Activated T-cell treated with anti-CD3 and anti-CD28 coated beads for 4 hours (primary cell): ENCODE results near the gene LRRC45.

Source experiments
- DNase-seq: peaks from one replicate; pipeline ENCODE4 v3.0.0-alpha.2; 2020

LRRC45 gene

GRCh38 chr17:82065638-82066303, 42.7 kb downstream of the LRRC45 start, which contains the start of gene DUS1L:
Gene DUS1L, minus strand, starts transcription at chr17:82065804. Its CDS starts 745 bp downstream, at chr17:82065059.
- DNase-seq = peak; percentile 58

- no peak for DNase-seq
These were observed 47.5 kb downstream of the LRRC45 start for GRCh38 chr17:82070611-82071010.

- DNase-seq = no peak
These were observed 49.7 kb downstream of the LRRC45 start for GRCh38 chr17:82072827-82073226.

- DNase-seq = no peak
These were observed 50.3 kb downstream of the LRRC45 start for GRCh38 chr17:82073446-82073845.

GRCh38 chr17:82076018-82076784, 53.1 kb downstream of the LRRC45 start:
- DNase-seq = no peak

DNA sequence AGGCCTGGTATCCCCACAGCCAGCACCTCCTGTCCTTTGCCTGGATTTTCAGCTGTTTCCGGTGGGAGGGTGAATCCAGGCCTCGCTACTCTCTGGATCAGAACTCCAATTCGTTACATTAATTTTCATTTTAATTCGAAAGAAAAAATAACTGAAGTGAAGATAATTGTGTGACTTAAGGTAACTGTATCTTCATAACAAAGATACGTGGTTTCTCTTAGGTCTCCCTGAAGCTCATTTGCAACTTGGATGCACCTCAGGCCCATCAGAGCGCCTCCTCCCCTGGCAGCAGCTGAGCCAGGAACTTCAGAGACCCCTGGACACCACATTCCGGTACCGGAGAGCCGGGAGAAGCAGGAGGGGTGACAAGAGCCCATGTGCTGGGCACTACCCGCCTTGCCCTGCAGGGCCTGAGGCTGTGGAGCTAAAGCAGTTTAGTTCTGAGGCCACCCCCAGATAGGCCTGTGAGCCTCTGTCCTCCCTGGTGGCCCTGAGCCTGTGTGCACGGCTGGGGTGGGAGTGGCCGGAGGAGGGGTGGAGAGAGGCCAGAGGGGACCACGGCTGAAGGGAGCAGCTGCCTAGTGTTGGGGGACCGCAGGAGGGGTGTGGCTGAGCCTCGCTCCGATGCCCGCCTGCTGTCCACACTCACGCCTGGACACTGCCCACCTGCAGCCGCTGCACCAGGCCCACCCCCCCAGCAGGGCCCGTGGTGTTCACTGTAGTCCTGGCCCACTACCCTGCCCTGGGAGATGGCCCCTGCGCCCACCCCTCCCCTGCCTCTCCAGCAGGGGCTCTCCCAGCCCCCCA, 53.9 kb downstream of the LRRC45 start:
- DNase-seq = no peak

- DNase-seq = no peak
These were observed 54.7 kb downstream of the LRRC45 start for GRCh38 chr17:82077617-82078358.

DNA sequence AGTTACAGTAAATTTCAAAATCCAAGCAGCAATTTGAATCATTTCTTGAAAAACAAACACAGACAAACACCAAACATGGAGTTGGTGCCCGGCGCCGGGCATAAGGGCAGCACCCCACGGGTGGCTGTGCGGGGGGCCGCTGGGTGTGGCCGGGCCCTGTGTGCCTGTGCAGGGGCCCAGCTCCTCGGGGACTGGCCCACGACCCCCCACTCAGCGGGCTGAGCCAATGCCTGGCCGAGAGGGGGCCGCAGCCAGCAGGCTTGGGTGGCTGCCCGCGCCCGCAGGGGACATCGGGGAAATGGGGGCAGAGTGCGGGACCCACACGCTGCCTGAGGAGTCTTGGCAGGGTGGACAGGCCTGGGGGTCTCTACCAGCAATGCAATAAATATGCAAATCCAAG, 55.3 kb downstream of the LRRC45 start:
- DNase-seq = no peak

DNA sequence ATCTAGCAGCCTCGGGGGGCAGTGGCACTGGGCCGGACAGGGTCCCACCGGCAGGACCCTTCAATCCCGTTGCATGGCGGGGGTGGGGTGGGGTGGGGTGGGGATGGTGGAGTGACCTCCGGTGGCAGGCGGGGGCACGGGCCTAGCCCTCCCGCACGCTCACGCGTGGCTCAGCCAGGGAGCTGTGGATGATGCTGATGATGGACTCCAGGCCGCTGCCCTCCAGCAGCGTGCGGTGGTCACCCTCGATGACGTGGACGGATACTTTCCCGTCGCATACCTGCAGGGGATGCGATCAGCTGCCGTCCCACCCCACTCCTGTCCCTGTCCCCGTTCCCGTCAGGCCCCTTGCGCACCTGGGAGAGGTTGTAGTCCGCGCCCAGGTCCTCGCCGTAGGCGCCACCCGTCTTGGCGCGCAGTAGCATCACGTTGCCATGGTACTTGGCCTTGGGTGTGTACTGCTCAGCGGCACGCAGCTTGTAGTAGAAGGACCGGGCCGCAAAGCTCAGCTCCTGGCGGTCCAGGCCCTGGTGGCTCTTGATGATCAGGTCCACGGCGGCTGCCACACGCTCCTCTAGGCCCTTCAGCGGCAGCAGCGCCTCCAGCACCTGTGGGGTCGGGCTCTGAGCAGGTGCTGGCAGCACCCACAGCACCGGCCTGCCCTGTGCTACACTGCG, 56.0 kb downstream of the LRRC45 start:
- DNase-seq = no peak

GRCh38 chr17:82080048-82080788, 57.1 kb downstream of the LRRC45 start:
- DNase-seq = no peak
